Femur (tissue), 1 donor: Measurements from ENCODE around the gene ZNF184.
"Not testable (repeated sequence)": the region's sequence is repeated elsewhere in the genome, so short reads cannot be mapped to it uniquely, and the experiment has no call there.

Experiments used
- DNase-seq: peaks from one replicate; pipeline ENCODE4 v3.0.0-alpha.2; 2017

The ZNF184 gene

DNA sequence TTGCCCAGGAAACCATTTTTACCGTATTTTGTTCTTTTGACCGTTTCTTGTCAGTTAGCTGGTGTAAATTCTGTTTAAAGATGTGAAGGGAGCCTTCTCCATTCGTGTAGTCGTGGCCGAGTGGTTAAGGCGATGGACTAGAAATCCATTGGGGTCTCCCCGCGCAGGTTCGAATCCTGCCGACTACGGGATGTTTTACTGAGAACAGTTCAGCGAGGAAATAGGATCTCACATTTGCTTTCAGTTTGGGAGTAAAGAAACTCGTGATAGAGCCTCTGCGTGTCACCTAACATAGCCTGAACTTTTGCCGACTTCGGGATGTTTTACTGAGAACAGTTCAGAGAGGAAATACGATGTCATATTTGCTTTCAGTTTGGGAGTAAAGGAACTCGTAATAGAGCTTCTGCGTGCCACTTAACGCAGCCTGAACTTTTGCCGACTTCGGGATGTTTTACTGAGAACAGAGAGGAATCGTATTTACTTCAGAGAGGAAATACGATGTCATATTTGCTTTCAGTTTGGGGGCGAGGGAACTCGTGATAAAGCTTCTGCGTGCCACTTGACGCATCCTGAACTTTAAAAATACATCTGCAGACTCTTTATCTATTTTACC is 5.9 kb upstream of the ZNF184 start:
- DNase-seq: peak; percentile 96

DNA sequence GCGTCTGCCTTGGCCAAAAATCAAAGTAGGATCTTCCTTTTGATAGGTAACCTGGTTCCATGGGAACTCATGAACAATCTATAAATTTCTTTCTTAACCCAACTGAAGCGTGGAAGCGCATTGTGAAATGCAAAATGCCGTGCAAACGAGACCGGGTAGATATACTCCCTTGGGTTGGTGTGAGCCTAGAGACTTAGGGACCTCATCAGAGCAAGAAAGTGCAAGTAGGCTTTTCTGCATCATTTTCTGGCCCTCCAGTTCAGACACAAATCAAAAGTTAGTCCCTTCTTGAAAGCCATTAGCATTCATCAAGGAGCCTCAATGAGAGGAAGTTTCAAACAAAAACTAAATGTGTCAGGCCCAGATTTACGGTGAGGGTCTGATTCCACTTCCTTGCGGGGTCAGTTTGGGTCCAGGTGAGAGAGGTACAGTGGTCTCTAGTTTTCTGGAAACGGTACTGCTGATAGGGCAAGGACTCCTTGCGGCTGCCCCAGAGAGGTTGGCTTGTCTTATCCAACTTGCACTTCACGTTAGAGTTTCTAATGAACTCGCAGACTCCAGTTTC is 5.3 kb upstream of the ZNF184 start:
- DNase-seq: no peak

DNA sequence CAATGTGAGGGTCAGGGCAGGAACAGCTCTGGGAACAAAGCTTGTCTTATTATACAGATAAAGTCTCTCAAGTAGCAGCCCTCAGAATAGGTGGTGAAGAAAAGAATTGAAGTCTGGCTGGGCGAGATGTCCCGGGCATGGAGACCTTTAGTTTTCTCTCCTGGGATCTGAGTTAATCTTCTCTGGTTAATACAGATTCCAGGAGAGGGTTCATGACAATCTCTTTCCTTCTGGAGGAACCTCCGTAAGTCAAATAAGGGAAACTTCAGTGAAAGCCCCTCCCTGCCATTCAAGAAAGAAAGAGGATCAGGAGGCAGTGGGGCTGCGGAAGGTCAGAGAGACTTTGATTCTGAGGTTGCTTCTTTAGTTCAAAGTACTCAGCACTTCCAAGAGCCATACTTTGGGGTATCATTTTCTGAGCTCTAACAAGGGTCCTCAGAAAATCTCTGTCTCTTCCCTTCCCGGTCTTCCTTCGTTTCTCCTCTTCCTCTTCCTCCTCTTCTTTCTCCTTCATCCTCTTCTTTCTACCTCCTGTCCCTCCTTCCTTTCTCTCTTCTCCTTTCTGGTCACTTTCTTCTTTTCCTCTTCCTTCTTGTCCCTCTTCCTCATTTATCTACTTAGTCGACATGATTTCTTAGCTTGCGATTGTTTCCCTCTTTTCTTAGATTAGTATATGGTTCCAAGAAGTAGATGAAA is 4.6 kb upstream of the ZNF184 start:
- DNase-seq: no peak

DNA sequence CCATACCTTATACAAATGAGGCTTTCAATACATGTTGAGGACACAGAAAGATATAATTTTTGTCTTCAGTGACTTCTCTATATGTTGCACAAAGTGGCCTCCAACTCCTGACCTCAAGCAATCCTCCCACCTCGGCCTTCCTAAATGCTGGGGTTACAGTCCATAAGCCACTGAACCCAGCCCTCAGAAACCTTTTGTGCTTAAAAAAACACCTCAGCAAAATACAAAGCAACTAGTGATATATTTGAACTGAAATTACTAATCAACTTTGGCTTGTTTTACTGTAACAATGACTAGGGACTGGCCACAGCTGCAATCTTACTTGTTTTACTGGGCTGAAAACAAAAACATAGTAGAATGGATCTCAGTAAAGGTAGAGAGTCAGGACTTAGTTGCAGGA is 3.2 kb upstream of the ZNF184 start:
- no peak for DNase-seq

DNA sequence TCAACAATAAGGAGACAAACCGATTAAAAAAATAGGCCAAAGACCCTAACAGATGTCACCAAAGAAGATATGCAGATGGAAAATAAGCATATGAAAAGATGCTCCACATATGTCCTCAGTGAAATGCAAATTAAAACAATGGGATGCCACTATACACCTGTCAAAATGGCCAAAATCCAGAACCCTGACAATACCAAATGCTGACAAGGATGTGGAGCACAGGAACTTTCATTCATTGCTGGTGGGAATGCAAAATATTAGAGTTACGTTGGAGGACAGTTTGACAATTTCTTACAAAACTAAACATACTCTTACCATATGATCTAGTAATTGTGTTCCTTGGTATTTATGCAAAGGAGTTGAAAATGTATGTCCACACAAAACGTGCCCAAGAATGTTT is 1.8 kb upstream of the ZNF184 start:
- DNase-seq: no peak

DNA sequence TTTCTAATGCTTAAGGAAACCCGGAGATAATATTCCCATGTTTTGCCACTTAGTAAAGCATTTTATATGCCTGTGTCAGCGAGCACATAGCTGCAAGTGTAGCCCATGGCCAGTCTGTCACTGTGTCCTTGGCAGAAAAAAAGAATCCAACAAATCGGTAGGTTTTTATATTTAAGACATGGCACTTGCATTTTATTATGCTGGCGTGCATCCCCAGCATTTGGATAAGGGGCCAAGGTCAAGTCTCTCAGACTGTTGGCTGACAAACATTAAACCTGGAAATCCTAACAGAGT is 1.2 kb upstream of the ZNF184 start:
- no peak for DNase-seq

DNA sequence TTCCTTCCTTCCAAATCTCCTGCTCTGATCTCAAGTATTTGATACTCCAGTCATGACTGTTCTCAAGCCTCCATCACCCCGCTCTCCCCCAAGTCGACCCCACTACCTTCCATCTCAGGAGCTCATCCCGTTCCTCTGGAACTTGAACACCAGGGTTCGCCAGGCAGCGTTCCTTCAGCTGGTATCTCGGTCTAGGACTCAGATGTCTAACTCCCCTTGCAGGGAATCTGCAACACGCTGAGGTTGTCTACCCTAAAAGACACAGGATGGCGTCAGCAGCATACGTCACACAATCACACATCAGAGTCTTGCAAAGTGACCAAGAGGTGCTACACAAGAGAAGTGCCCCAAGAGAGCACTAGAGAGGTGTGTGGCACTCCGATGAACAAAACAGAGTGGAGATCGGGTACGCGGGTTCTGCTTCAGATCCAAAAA is 706 bp downstream of the ZNF184 start:
- peak; percentile 83 for DNase-seq

DNA sequence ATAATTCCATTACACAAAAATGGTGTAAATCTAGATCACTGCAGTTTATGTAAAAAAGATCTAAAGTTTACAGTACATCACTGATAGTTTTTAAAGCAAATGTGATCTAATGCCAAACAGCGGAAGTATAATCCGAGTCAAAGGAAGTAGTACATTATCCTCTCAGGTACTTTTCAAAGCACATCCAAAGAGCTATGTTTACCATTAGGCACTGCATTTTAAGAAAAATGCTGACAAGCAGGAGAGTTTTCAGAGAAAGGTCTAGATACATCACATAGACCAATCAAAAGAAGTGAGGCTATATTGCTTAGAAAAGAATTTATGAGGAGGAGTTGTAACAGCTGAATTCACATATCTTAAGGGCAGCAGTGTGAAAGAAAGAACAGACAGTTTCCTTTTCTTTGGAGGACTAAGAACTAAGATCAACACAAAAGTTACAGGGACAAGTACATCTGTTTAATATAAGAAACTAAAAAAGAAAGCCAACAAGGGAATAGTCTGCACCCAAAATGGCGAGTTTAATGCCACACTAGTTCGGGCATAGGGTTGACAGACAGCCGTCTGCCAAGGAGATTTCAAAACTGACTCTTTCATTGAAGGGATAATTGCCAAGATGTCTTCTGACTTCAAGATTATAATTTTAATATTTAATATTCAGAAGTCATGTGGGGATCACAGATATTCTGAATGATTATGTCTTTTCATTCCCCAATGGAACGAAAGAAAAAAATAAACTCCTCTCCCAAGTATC is 1.4 kb downstream of the ZNF184 start:
- DNase-seq: no peak

DNA sequence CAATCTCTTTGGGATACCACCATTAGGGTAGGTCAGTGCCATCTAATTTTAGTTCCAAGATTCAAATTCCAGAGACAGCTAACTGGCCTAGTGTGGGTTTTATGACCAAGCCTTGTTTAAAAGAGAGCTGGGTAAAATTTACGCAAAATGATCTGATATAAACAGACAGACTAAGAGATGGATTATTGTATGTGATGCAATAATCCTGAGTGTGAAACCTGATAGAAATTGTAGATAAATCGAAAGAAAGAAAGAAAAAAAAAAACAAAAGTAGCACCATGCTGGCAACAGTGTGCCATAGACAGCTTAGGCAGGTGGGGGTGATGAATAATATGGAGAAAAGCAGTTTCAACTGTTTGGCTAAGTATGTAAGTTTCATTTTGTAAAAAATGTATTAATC is 2.9 kb downstream of the ZNF184 start:
- no peak for DNase-seq

DNA sequence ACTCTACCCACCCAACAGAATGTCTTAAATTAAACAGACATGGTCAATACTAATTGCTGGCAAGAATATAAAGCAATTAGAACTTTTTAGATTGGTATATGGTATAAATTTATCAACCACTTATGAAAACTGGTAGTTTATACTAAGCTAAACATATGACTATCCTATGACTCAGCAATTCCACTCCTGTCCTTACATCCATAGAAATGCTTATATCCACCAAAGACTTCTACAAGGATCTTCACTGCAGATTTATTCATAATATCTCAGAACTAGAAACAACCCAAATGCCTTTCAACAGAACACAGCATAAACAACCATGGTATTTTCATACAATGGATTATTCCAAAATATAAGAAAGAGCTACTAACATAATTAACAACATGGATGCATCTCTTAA is 4.6 kb downstream of the ZNF184 start:
- DNase-seq: no peak

DNA sequence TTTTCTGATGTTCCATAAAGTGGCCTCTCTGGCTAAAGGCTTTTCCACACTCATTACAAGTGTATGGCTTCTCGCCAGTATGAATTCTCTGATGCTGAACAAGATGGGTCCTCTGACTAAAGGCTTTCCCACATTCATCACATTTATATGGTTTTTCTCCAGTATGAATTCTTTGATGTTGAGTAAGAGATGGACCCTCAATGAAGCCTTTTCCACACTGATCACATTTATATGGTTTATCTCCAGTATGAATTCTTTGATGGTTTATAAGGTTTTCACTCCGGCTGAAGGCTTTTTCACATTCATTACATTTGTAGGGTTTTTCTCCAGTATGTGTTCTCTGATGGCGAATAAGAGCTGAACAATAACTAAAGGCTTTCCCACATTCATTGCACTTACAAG is 20.4 kb downstream of the ZNF184 start:
- no peak for DNase-seq

DNA sequence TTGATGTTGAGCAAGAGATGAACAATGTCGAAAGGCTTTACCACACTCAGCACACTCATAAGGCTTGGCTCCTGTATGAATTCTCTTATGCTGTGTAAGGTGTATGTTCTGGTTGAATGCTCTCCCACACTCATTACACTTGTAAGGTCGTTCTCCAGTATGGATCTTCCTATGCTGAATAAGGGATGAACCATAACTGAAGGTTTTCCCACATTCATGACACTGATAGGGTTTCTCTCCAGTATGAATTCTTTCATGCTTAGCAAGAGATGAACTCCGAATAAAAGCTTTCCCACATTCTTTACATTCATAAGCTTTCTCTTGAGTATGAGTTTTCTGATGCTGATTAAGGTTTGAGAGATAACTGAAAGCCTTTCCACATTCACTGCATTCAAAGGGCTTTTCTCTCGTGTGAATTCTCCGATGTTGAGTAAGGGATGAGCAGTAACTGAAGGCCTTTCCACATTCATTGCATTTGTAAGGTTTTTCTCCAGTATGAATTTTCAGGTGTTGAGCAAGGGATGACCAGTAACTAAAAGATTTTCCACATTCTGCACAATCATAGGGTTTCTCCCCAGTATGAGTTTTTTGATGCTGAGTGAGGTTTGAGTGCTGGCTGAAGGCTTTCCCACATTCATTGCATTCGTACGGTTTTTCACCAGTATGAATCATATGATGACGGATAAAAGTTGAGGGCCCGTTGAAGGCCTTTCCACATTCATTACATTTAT is 21.1 kb downstream of the ZNF184 start:
- DNase-seq: no peak

DNA sequence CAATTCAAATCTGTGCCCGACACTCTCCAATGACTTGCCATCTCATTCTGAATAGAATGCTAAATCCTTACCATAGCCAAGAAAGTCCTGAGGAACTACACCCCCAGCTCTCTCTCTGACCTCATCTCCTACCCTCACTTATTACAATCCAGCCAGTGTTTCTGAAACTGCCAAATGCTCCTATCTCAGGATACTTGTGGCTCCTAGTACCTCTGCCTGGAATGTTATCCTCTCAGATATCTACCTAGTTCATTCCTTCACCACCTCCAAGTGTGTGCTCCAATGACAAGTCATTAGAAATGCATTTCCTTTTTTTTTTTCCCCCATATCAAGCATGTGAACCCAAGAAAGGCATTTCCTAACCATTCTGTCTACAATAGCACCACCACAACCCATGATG is 24.4 kb downstream of the ZNF184 start:
- DNase-seq: no peak

DNA sequence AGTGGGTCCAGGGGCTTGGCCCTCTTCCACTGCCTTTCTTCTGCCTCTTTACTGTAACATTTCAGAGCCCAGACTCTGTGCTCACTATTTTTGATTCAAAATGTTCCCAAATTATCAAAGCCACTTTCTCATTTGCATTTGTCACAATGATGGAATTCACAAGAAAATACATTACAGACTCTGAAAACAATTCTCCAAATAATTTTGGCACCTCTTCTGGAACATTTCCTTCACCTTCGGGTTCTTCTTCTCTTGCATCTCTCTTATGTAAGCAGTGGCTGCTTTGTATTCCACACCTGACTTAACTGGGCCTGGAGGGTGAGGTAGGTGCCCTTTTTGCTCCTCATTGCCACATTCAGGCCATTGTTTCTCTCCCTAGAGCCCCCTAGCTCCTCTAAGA is 30.0 kb downstream of the ZNF184 start:
- no peak for DNase-seq

DNA sequence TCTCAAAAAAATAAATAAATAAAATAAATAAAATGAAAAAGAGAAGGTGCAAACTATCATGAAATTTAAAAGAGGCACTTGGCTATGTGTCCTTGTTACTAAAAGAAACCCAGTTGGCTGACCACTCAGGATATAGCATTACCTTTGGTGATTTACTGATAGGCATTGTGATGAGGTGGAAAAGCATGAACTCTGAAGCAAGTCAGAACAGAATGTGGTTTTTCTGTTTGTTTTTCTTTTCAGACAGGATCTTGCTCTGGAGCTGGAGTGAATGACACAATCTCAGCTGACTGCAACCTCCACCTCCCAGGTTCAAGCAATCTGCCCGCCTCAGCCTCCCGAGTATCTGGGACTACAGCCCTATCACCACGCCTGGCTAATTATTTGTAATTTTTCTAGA is 31.9 kb downstream of the ZNF184 start:
- DNase-seq: no peak

DNA sequence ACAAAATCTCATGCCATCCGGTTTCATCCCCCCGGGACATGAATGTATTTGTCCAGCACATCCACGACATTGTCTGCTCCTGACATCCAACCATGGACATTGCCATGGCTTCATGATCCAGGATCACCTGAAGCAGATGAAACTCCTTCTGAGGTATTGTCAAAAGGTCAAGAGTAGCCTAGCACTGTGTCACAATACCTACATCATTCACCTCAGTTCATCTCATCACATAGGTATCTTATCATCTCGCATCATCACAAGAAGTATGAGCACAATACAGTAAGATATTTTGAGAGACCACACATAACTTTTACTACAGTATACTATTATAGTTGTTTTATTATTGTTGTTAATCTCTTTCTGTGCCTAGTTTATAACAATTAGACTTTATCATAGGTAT is 33.5 kb downstream of the ZNF184 start:
- DNase-seq: no peak

DNA sequence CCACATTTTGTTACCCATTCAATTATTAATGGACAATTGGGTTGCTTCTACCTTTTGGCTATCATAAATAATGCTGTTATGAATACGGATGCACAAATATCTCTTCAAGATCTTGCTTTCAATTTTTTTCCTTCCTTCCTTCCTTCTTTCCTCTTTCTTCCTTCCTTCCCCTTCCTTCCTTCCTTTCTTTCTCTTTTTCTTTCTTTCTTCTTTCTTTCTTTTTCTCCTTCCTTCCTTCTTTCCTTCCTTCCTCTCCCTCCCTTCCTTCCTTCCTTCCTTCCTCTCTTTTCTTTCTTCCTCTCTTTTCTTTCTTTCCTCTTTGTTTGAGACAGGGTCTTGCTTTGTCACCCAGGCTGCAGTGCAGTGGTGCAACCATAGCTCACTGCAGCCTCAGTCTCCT is 39.2 kb downstream of the ZNF184 start:
- no peak for DNase-seq

DNA sequence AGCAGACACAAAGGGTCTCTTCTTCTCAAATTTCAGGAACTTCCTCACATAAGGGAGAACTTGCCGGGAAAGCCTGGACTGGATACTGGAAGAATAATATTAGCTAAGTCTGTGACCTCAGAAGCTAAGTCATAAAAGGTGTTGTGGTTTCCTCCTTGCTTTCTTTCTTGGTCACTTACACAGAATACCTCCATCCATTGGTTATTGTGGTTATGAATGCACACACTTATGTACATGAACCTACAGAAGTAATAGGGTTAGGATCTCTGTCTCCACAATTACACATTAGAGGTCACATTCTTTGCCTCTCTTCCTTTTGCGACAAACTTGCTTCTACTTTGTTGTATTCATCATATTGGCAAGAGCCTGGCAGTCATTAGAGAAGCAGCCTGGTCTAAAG is 43.9 kb downstream of the ZNF184 start:
- no peak for DNase-seq

DNA sequence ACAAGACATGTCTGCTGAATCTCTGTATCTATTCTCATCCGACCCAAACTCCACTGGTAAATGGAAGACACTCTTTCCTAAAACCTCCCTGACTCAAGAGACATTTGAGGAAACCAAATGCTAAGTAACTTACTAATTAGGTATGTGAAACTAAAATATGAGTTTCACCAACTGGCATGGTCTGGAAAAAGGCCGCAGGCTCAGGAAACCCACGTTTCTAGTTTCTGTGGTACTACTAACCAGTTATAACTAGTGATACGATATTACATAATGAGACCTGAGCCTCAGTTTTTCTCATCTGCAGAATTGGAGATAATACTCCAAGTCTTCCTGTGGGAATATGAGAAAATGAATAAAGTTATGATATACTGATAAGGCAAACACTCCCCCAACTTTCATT is 44.4 kb downstream of the ZNF184 start:
- no peak for DNase-seq

DNA sequence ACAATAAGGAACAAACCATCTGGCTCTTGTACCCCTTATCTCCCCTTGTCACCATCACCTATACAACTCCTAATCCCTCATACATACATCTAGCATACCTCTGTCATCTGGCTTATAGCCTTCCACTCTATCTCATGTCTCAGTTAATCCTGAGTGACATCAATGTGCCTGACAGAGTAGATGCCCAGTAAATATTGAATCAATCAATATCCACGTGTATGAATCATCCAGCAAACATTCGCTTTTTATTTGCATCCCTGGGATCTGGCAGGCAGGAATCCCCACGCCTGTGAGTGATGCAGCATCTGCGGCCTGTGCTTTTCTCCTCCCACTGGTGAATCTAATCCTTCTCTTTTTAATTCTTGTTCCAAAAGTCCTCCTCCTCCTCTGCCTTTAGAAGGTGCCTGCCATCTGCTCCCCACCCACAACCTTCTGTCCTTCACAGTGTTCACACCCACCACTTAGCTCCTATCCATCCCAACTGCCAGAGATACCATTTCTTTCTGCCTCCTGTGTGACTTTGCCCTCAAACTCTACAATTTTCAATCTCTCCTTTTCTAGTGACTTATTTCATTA is 46.8 kb downstream of the ZNF184 start:
- no peak for DNase-seq

DNA sequence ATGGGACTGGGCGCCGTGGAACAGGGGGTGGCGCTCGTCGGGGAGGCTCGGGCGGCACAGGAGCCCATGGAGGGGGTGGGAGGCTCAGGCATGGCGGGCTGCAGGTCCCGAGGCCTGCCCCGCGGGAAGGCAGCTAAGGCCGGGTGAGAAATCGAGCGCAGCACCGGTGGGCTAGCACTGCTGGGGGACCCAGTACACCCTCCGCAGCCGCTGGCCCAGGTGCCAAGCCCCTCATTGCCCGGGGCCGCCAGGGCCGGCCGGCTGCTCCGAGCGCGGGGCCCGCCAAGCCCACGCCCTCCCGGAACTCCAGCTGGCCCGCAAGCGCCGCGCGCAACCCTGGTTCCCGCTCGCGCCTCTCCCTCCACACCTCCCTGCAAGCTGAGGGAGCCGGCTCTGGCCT is 48.1 kb downstream of the ZNF184 start:
- not testable (repeated sequence) for DNase-seq

DNA sequence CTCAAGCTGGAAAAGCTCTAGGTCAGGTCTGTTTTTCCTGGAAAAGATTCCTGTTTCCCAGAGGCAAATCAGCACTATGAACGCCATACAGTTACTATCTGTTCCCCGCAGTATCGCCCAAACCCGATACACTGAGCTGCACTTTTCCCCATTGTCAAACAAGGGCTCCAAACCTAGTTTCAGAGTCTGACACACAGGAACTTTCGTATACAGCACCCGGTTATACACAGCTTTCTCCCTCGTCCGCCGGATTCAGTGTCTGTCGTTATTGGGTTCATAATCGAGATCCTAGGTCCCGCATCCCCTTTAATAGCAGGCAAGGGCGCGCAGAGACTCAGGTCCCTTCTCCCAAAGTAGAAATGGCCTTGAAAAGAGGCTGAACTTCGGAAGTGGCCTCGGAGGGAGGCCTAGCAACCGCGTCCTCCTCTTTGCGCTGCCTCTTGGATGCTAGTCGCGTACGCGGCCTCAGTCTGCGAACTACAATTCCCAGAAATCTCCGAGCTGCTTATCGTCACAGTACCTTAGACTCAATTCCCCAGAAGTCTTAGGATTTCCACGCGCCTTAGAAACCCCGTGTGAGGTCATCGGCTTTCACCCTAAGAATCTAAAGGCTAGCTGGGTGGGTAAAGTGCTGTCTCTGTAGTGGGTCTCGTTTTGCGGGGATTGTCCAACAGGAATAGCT is 50.1 kb downstream of the ZNF184 start:
- DNase-seq: peak; percentile 28

DNA sequence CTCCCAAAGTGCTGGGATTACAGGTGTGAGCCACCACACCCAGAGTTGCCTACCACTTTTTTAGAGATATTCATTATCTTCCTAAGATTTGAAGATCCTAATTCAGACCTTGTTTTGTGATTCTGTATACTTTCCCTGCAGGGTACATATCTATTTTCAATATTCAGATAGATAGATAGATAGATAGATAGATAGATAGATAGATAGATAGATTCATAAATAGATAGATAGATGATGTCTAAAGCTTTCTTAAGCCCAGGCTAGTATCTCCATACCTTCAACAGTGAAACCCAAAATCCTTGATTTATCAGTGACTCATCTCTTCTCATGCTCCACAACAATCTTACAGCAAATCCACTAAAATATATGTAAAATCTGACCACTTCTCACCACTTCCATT is 53.5 kb downstream of the ZNF184 start:
- DNase-seq: no peak
